ENCODE results near the gene MPV17.

- TF ChIP-seq CTCF (IDR thresholded peaks at IDR 0.05; ENCODE audit: low read length) (no peak), EZH2 (IDR thresholded peaks at IDR 0.05; ENCODE audit: borderline replicate concordance, low read length) (no peak)
Measured at GRCh38 chr2:27278010-27278409, 44.9 kb downstream of the MPV17 start.
